HG02642 (cell line): ENCODE data around the gene RPL27A.
A peak's percentile ranks its signal among the peaks of the same experiment; 100 is the strongest.
"Not testable (repeated sequence)": the region's sequence is repeated elsewhere in the genome, so short reads cannot be mapped to it uniquely, and the experiment has no call there.

ENCODE experiments used
- ATAC-seq: cut with Tn5 transposase; IDR thresholded peaks from one replicate; pipeline ENCODE4 v1.9.1; 2021; ENCODE audit warnings: mild to moderate bottlenecking; ENCODE audit not compliant: unreplicated experiment, poor library complexity

RPL27A gene

DNA sequence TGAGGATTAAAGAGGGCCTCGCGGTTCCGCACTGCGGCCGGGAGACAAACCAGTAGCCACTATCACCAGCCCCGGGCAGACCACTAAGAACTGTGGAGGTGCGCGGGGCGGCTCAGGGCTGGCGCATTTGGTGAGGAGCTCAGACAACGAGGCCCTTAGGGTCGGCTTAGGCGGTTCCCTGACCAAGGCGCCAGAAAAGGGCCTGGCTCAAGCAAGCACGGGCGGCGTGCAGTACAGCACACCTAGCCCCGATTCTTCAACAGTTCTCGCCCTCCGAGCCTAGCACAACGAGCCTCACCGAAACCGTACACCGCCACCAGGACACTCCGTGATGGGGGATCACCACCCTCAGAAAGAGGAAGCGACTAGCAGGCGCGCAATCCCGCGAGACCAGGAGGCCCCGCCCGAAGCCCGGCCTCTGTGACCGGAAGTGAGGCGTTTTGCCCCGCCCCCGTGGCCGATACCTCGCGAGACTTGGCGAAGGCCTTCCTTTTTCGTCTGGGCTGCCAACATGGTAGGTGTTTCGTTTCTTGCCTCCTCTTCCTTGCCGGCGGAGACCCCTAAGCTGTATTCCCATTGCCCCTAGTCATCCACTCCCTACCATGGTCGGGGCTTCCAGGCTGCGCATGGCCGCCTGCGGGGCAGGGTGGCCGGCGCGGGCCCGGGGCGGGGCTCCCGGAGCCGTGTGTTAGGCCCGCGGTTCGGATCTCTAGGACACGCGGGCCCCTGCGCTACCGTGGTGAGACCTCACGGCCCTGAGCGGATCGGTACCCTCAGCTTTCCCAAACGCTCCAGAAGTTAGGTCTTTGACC, at the start of gene RPL27A, which contains the start of gene TRIM66:
Gene RPL27A (plus strand): TSS at position 490 of the 812 bp plus-strand sequence. CDS start 22 bp downstream, at position 512.
Gene TRIM66 (minus strand): TSS at position 363 of the 812 bp plus-strand sequence. CDS start 10,391 bp downstream, outside the sequence.
- ATAC-seq, result peak; percentile 96

DNA sequence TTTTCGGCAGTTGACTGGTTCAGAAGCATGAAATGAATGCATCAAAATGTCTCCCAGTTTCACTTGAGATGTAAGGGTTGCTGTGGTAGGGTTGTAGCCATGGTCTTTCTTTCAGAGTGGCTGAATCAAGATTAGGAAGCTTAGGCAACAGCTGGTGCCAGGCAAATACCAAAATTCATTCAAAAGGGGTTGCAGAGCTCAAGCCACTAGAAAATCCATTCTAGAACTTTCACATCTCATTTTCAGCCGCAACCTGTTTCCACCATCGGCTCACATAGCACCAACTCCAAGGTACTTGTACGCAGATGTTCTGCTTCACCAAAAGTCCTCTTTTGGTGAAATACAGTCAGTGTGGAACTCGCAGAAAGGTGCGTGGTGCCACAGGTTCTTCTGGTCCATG, 48.1 kb upstream of the RPL27A start:
- ATAC-seq, result no peak

DNA sequence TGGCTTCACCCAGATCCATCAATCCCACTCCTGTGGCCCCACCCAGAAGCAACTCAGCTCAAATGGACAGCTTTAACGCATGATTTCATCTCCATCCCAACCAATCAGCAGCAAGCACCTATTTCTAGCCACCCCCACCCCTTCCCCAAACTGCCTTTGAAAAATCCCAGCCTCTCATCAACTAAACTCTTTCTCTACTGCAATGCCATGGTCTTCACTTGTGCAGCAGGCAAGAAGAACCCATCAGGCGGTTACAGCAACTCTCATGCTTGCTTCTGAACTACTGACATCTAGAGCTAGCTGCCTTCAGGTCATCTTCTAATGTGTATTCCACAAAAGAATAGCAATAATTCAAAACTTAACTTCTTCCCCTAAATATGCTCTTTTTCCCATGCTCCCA, 46.5 kb upstream of the RPL27A start:
- no peak for ATAC-seq

DNA sequence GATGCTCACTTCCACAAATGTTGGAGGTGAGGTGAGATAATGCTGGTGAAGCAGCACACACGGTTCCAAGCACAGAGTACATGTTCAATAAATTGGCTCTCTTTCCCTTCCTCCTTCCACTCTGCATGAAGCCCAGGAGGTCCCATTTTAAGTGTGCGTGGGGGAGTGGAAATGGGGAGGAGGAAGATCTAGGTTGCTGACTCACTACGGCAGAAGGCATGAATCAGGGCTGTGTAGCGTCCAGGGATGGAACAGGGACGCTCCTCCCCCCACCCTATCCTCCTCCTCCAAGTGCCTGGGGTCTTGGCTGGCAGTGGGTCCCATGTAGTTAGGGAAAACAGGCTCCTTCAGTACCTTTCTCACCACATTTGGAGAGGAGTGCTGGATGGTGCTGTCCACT, 44.3 kb upstream of the RPL27A start:
- ATAC-seq, result no peak

DNA sequence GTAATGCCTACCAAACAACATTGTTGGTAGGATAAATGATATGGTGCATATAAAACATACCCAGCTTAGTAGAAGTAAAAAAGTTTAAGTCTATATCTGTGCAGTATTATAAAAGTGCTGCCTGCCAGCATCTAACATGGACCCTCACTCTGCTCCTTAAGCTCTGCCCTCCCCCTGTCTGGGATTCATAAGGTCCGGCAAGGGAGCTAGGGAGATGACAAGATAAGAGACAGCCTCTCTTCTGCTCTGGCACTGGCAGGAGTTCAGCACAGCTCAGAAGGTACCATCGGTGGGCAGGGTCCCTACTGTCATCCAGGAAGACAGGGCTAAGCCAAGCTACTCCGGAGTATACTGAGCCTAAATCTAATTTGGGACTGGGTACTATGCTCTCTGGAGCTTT, 42.9 kb upstream of the RPL27A start:
- no peak for ATAC-seq

DNA sequence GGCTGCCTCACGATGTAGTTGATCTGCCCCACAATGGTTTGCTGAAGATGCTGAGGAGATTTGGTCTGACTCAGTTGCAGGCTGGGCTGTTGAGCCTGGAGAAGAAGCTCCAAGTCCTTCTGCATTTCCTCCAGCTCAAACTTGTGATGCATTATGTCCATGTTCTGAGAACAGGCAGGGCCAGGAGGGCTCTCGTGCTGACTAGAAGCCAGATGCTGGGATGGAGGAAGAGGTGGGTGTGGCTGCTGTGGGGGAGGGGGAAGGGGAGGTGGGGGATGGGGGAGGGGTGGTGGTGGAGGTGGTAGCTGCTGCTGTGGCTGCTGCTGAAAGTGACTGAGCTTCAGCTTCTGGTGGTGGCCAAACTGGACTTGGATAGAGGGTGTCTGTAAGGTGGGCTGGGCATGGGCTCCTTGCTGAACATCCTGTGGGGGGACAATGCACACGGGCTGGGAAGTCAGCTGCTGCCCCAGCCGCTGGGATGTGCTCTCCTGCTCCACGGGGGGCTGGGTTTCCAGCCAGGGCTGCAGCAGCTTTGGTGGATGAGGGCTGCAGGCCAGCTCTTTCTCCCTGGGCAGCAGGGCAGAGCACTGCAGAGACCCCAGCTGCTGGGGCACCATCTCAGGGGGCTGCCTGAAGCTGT, 42.2 kb upstream of the RPL27A start:
- no peak for ATAC-seq

DNA sequence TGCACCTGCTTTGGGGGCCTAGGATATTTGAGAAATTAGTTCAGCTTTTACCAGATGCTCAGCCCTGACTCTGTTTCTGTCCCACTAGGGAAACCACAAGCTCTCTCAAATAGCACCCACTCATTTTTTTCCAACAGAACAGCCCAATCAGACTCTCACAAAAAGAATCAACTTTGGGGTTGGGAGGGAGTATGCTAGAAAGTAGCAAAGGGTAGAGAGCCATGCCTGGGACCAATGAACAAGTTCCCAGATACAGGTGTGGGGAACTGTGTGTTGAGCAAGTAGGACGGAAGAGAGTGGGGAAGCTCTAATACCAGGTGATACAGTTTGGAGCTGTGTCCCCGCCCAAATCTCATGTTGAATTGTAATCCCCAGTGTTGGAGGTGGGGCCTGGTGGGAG, 41.3 kb upstream of the RPL27A start:
- ATAC-seq, result no peak

DNA sequence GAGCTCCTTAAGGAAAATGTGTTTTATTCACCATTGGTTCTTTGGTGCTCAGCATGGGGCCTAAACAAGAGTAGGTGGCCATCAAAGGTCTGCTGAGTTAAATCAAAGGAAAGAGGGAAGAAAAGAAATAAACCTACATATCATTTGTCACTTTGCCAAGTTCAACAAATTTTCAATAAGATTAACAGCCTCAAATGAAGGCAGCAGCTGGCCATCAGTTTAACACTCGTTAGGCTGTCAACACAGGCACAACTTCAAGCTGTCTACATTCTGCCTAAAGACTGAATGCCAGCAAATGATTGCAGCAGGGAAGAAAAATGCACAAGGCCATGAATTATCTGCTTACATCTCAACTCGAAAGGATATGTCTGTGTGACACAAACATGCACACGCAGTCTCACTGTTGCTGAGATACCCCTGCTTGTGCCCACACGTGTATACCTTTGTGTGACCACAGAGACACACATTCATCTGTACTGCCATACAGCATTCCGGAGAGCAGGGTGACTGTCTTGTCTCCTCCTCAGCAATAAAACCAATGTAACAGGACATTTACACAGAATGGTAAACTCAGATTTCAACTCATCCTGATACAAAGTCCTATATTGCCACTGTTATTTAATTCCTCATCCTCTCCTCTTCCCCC, 40.3 kb upstream of the RPL27A start:
- ATAC-seq, result no peak

DNA sequence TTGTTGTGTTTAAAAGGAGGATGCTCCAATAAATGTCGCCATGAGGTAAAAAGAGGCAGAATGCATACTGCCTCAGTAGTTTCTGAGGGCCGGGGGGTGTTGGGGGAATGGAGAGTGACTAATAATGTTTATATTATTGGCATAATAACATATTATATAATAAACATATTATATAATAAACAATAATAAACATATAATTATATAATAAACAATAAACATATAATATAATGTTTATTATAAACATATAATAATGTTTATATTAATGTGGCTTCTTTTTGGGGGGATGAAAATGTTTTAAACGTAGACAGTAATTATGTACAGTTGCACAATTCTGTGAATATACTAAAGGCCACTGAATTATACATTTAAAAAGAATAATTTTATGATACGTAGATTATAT, 35.7 kb upstream of the RPL27A start:
- no peak for ATAC-seq

DNA sequence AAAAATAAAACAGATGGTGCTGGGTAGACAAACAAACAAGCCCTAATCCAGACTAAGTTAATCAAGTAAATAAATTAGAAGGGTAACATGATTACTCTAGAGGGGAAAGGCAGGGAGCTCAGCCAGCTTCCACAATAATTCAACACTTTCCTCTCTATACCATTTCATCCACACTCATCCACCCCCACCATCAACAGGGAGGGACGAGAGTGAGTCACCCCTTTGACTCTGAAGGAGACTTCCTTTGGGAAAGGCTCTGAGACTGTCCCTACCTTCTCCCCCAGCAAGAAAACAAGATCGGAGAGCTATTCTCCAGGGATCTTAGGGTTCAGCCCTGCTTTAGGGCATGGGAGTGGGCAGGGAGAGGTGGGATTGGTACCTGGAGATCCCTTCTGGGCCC, 33.2 kb upstream of the RPL27A start:
- ATAC-seq, result no peak

DNA sequence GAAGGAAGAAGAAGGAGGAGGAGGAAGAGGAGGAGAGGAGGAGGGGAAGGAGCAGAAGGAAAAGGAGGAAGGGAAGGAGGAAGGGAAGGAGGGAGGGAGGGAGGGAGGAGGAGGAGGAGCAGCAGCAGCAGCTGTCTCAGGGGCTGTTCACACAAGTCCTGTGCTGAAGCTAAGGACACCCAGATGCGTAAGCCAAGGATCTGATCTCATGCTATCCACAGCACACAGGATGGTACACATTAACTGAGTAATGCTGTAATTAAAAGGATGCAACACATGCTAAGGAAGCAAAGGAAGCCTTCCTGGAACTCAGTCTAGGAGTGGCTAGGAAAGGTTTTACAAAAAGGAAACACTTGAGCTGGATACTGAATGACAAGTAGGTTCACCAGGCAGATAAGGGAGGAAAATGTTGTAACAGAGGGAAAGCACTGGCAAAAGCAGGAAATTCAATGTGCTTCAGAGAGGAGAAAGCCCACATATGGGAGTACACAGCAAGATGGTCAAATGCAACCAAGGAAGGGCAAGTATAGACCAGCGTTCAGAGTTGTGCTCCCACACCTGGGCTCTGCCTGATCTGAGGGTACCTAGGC, 32.1 kb upstream of the RPL27A start:
- ATAC-seq, result no peak

DNA sequence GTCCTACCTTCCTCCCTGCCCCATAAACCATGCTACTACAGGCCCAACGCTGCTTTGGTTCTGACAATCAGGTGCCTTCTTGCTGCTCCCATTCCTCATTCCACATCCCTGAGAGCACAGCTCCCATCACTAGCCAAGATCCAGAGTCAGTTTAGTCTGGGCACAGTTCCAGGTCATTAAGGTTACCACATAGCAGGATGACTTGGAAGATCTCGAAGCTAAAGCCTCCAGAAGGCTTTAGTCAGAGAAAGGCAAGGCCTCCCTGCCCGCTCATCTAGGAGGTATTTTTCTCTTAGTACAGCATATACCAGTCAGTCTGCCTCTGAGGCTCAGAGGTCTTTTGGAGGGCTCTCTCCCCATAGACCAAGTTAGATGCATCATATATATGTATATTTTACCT, 30.5 kb upstream of the RPL27A start:
- no peak for ATAC-seq

DNA sequence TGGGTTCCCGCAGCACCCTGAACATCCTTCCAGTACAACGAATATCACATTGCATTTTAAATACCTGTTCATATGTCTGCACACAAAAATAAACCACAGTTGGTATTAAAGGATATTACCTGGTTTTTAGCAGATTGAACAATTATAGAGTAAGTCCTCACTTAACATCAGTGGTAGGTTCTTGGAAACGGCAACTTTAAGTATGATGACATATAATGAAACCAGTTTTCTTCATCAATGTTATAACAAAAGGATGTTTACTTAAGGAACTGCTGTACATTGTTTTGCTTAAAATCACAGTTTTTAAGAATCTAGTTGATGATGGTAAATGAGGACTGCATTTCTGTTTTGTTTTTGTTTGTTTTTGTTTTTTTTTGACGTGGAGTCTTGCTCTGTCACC, 28.1 kb upstream of the RPL27A start:
- ATAC-seq, result no peak

DNA sequence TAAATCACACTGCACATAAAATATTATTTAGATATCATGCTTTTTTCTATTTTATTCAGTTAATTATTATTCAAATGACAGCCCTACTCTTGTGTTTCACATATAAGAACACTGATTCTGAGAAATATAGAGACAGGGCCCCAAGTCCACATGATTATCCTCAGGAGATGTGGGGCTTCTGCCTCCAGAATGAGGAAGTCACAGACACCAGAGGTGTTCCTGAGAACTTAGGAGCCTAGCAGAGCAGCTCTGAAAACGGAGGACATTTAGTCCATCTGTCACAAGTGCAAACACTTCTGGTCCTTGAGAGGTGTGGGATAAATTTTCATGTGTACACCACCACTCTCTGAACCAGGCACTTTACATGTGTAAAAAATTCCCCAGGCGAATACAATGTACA, 26.3 kb upstream of the RPL27A start:
- no peak for ATAC-seq

DNA sequence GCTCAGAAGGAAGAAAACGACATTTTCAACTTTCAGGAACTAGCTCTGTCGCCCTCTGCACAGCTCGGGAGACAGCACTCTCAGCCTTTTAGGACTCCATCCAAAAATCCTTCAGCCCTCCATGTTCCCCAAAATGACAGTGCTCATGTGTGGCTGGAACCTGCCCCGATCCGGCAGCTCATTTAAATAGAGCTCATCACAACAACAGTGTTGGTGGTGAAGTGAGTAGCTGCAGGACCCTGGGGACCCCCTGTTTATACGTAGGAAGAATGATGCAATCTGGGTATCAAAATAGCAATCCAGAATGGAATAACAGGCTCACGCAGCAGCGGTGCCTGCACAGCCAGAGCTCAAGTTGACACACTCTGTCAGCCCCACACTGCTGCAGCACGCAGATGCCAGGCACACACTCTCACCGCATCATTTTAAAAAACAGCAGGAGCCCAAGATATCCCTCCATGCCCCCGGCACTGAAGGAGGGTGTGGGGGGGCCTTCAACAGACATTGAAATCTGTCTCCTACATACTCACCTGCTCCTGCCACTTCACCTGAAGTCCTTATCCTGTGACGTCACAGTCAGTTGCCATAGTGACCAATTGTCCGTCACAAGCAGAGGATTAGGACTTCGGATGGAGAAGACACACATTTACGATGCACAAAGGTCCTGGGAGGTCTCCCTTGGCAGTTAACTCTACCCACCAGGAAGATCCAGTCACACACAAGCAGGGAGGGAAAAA, 24.1 kb upstream of the RPL27A start:
- ATAC-seq, result no peak

DNA sequence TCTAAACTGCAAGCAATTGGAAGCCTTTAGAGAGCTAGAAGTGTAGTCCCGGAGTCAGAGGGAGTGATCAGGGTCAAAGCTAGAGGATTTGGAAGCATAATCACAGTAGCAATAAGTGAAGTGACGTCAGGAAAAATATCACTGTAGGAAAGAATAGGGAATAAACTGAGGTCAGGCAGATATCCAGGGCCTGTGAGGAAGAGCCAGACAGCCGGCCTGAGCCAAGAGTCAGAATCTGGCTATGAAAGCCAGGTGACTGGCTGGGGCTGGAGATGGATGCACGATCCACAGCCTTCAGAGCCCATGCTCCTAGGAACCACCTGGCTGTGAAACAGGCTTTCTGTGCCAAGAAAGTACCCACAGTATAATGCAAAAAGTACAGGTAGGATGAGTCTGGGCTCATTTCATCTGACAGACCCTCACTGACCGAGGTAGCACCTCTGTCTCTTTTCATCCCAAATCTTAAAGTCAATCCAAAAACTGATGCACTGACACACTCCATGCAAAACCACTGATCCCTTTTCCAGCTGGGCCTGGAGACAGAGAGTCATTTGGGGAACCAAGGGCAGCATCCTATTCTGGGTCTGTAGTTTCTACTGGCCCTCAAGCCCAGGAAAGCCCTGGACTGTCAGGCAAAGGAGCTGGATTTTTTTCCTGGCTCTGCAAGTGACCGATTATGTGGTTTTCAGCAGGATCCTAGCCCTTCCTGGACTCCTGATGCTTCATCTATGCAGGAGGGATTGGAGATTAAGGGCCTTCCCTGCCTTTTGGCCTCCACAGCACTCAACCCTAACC, 21.4 kb upstream of the RPL27A start:
- no peak for ATAC-seq

DNA sequence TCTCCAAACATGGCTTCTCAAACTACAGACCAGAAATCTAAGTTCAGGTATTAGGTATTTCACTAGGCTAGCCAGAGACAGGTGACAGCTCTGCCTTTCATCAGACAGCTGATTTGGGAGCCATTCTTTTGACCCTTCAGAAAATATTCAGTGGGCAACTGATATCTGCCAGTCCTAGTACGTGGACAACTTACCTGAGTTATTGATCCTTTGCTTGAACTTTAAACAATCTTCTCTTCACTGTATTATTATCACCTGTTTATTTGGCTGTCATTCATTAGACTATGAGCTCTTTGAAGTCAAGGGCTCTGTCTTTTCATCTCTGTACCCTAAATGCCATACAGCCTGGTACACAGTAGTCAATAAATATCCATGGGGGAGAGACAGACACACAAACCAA, 17.4 kb upstream of the RPL27A start:
- ATAC-seq, result no peak

DNA sequence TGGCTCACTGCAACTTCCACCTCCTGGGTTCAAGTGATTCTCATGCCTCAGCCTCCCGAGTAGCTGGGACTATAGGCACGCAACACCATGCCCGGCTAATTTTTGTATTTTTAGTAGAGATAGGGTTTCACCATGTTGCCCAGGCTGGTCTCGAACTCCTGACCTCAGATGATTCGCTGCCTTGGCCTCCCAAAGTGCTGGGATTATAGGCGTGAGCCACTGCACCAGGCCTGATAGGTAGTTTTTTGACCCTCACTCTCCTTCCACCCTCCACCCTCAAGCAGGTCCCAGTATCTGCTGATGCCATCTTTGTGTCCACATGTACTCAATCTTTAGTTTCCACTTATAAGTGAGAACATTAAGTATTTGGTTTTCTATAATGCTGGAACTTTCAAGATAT, 12.5 kb upstream of the RPL27A start:
- ATAC-seq, result not testable (repeated sequence)

DNA sequence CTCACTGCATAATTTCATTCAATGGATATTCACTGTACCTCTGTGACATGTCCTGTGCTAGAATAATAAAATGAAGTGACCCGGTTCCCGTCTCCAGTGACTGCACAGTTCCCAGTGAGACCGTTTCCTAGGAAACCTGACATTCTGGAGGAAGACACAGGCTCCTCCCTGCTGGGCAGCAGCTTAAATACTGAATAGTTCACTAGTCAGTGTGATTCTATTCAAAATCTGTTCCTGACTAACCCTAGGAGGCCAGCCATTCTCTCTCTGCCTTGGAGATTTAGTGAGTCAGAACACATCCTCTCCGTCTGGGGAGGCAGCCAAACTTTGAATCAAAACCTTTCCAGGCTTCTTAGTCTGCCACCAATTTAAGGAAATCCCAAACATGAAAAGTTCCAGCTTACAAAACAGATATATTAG, 11.4 kb upstream of the RPL27A start:
- ATAC-seq, result no peak
